Cerebellar nuclear complex (tissue), 1 donor: ENCODE measurements around the gene TOR4A.

Experiments
- DNase-seq, 2 experiments: peaks; one replicate each; lab custom pipeline; 2025; lab: John Stamatoyannopoulos, UW

TOR4A gene

DNA sequence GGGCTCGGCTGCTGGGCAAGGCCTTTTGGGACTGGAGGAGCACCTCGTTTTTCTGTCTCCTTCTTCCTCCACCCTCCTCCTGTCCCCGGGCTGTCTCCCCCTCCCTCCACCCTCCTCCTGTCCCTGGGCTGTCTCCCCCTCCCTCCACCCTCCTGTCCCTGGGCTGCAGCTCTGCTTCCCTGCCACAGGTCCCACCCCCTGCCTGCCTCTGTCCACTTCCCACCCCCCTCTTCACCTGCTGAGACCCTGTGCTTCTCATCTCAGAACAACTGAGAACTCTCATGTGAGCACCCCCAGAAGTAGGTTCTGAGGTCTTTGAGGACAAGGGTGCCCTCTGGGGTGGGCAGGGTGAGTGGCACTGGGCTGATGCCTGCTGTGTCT is 5.8 kb upstream of the TOR4A start:
- DNase-seq: no peak

- no peak for DNase-seq
Observed at GRCh38 chr9:137272241-137273094, 5.1 kb upstream of the TOR4A start.

- DNase-seq: no peak
Observed at GRCh38 chr9:137273095-137273490, 4.4 kb upstream of the TOR4A start.

DNA sequence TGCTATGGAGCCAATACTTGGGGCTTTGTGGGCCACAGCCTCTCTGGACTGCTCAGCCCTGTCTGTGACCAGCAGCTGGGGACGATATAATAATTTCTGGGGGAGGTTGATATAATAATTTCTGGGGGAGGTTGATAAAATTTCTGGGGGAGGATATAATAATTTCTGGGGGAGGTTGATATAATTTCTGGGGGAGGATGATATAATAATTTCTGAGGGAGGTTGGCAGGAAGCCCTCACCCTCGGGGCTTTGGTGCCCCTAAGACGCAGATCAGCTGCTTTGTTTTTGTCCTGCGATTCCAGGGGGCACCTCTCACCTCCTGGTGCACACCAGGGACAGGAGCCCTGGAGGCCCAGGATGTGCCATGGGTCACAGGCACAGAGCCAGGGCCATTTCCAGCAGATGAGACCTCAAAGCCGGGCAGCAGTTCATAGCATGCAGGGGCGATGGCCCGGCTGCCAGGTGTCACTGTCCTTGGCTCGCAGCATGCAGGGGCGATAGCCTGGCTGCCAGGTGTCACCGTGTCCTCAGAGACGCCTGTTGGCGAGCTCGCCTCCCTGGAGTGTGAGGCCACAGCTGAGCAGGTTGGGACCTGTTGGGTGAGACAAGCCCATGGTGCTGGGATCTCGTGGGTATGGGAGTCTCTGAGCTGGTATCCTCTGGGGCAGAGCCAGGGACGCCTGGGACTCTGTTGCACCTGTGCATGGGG is 3.8 kb upstream of the TOR4A start:
- no peak for DNase-seq

- no peak for DNase-seq
Observed at GRCh38 chr9:137275203-137275587, 2.3 kb upstream of the TOR4A start.

GRCh38 chr9:137275588-137276472 is 1.7 kb upstream of the TOR4A start:
- no peak for DNase-seq

- DNase-seq: no peak
Observed at GRCh38 chr9:137276473-137277328, 825 bp upstream of the TOR4A start.

GRCh38 chr9:137278061-137278701 is 655 bp downstream of the TOR4A start:
- DNase-seq: no peak

GRCh38 chr9:137278721-137279711 is 1.5 kb downstream of the TOR4A start:
- no peak for DNase-seq

DNA sequence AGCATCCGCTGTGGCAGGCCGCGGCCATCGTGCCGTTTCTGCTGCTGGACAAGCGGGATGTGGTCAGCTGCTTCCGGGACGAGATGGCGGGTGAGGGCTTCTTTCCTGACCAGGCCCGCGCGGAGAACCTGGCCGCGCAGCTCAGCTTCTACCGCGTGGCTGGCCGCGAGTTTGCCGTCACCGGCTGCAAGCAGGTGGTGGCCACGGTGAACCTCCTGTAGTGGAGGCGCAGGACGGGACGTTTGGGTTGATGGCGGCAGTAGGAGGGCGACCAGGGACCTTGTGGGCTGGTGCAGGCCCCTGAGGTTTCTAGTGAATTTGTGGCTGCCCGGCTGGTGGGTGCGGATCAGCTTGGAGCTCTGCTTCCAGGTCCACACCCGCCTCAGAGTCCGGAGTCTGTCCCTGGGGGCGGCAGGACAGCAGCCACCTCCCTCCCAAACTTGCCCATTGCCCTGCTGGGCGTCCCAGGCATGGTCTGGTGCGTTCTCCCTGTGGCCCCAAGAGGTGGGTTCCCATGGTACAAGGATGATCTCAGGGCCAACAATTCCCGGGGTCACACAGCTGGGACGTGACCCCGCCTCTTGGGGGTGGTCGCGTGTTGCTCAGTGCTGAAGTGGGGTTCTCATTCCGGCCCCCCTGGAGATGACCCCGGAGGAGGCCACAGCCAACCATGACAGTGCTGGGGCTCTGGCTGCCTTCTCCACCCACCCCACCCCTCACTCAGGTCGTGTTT is 2.4 kb downstream of the TOR4A start:
- no peak for DNase-seq

DNA sequence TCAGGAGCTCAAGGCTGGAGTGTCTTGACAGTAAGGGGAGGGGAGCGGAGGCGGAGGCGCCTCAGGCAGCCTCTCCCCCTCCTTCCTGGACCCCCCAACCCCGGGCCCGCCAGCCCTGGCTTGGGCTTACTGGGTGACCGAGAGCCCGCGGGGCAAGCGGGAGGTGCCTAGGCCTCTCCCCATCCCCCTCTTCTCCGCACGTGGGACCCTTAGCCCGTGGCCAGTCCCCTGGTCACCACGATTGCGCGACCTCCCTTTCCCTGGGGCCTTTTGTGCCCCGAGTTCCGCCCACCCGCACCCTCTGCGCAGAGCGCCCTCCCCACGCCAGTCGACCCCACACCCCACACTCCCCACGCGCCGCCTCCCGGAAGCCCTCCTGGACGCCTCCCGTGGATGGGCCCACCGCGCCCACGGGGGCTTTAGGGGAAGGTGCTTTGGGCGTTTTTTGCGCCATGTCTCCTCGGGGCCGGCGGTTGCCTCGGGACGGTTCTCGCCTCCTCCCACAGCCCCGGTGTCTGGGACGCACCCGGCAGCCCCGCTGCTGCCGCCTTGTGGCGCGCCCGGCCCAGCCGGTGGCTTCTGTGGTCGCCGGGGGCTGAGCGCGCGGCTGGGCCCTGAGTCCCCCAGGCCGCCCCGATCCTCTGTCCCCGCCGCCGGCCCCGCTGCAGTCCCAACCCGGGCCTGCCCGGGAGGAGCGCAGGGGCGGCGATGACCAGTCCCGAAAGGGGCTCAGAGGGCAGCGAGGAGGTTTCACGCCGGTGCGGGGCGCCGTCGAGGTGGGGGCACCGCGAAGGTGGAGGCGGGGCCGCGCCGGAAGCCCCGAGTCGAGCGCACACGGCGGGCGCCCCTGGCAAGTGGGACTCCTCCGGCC is 3.2 kb downstream of the TOR4A start:
- DNase-seq: no peak

DNA sequence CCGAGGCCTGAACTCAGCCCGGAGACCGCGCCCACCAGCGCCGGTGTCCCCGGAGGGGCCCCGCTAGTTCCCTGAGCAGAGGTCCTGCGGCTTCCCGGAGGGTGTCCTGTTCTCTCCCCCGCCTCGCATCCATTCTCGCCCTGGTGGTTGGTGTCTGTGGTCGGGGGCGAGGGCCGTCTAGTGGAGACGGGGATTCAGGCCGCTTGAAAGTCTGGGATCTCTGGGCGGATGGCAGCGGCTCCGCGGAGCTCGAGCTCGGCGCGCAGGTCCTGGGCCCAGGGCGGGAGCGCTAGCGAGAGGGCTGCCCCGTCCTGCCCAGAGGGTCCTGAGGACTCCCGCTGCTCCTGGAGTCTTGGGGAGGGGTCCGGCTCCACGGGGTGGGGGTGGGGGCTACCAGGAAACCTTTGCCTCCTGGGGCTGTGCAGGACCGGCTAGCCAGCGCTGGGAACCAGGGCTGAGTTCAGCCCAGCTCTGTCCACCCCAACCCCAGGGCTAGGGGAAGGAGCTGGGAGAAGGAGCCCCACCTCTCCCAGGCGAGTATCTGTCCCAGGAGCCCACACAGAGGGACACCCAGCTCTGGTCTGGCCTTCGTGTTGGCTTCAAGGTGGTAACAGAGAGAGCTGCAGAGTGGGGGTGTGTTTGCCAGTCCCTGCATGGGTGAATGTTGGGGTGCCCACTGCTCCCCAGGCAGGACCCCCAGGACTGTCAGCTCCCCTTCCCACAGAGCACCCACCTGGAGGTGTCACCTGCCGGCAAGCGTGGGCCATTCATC is 4.0 kb downstream of the TOR4A start:
- no peak for DNase-seq

- DNase-seq: no peak
Observed at GRCh38 chr9:137286975-137287383, 9.5 kb downstream of the TOR4A start.

- DNase-seq: no peak
Observed at GRCh38 chr9:137293094-137293481, 15.6 kb downstream of the TOR4A start.

DNA sequence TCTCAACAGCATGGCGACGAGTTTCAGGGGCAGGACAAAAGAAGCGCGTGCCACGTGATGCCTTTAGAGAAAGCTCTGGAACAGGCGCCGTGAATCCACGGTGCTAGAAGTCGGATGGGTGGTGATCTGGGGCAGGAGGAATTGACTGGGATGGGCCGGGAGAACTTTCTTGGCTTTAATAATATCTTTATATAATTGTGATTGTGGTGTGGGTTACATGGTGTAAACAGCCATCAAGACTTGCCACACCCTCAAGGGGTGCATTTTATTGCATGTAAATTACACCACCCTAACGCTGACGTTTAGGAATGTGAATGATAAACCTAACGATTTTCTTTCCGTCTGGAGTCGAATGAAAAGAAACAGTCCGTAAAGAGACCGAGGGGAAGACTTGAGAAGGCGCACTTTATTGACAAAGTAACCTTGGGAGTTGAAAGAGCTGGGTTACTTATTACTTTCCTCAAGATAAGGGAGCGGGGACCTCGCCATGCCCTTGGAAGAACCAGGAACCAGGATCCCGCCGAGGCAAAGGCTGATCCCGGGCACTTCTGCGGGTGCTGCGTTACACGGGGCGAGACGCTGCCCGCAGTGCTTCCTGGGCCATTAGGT is 16.1 kb downstream of the TOR4A start:
- DNase-seq: no peak

GRCh38 chr9:137294091-137294680 is 16.7 kb downstream of the TOR4A start:
- DNase-seq: no peak
